ENCODE data around the gene ANKLE1.
"Not testable (repeated sequence)": the region's sequence is repeated elsewhere in the genome, so short reads cannot be mapped to it uniquely, and the experiment has no call there.

Gene ANKLE1

GRCh38 chr19:17248011-17248776 lies 33.5 kb upstream of the ANKLE1 start:
- DNase-seq (ENCODE audit: low read depth), result no peak

- DNase-seq (ENCODE audit: low read depth), result no peak
Observed at GRCh38 chr19:17249887-17250548, 31.7 kb upstream of the ANKLE1 start.

GRCh38 chr19:17254636-17255035 lies 27.1 kb upstream of the ANKLE1 start:
- DNase-seq (ENCODE audit: low read depth), result no peak

GRCh38 chr19:17255150-17255621 lies 26.5 kb upstream of the ANKLE1 start:
- no peak for DNase-seq (ENCODE audit: low read depth)

- no peak for DNase-seq (ENCODE audit: low read depth)
Observed at GRCh38 chr19:17256130-17256529, 25.6 kb upstream of the ANKLE1 start.

- no peak for DNase-seq (ENCODE audit: low read depth)
Observed at GRCh38 chr19:17259118-17259780, 22.5 kb upstream of the ANKLE1 start.

GRCh38 chr19:17259934-17260333 lies 21.8 kb upstream of the ANKLE1 start:
- no peak for DNase-seq (ENCODE audit: low read depth)

GRCh38 chr19:17260842-17261325 lies 20.8 kb upstream of the ANKLE1 start:
- peak; percentile 38 for DNase-seq (ENCODE audit: low read depth)

- no peak for DNase-seq (ENCODE audit: low read depth)
Observed at GRCh38 chr19:17262557-17262956, 19.1 kb upstream of the ANKLE1 start.

GRCh38 chr19:17263712-17264640 lies 17.7 kb upstream of the ANKLE1 start:
- DNase-seq (ENCODE audit: low read depth), result no peak

GRCh38 chr19:17264641-17264979 lies 17.1 kb upstream of the ANKLE1 start, which contains the start of gene USHBP1:
USHBP1 (minus strand) TSS chr19:17264745; CDS start chr19:17264299, 446 bp downstream.
- DNase-seq (ENCODE audit: low read depth), result no peak

- DNase-seq (ENCODE audit: low read depth), result no peak
Observed at GRCh38 chr19:17266026-17266425, 15.7 kb upstream of the ANKLE1 start.

- no peak for DNase-seq (ENCODE audit: low read depth)
Observed at GRCh38 chr19:17266589-17266974, 15.1 kb upstream of the ANKLE1 start.

- DNase-seq (ENCODE audit: low read depth), result peak; percentile 99
Observed at GRCh38 chr19:17266975-17267788, 14.5 kb upstream of the ANKLE1 start, which contains the start of gene BABAM1. BABAM1 (plus strand) TSS chr19:17267443; CDS start chr19:17268807, 1,364 bp downstream.

- DNase-seq (ENCODE audit: low read depth), result no peak
Observed at GRCh38 chr19:17268754-17269153, 12.9 kb upstream of the ANKLE1 start.

GRCh38 chr19:17274892-17275291 lies 6.8 kb upstream of the ANKLE1 start:
- DNase-seq (ENCODE audit: low read depth), result not testable (repeated sequence)

- no peak for DNase-seq (ENCODE audit: low read depth)
Observed at GRCh38 chr19:17275441-17276175, 6.1 kb upstream of the ANKLE1 start.

GRCh38 chr19:17279436-17279835 lies 2.3 kb upstream of the ANKLE1 start:
- DNase-seq (ENCODE audit: low read depth), result no peak

- peak; percentile 49 for DNase-seq (ENCODE audit: low read depth)
Observed at GRCh38 chr19:17282488-17283125, 906 bp downstream of the ANKLE1 start.
